IMR-90 (cell line): ENCODE measurements around the gene BCL11B.

Experiments used
- POLR2A ChIP-seq: IDR thresholded peaks from 2 replicates; pipeline ENCODE4 v1.6.1; 2012; ENCODE audit warnings: mild to moderate bottlenecking, low read depth, low read length
- RAD21 ChIP-seq: IDR thresholded peaks from 2 replicates; pipeline ENCODE4 v1.6.1; 2012; ENCODE audit warnings: low read length, improper control_type of control experiment
- RFX5 ChIP-seq: IDR thresholded peaks from 2 replicates; pipeline ENCODE4 v1.8.0; 2012; ENCODE audit warnings: low read depth, mild to moderate bottlenecking, low read length, moderate library complexity
- TF ChIP-seq, protein P1 (sequence below): conservative IDR thresholded peaks from 2 replicates; pipeline ENCODE4 v1.5.1; 2012; ENCODE audit warnings: mild to moderate bottlenecking, low read depth, low read length, improper control_type of control experiment

DNA sequence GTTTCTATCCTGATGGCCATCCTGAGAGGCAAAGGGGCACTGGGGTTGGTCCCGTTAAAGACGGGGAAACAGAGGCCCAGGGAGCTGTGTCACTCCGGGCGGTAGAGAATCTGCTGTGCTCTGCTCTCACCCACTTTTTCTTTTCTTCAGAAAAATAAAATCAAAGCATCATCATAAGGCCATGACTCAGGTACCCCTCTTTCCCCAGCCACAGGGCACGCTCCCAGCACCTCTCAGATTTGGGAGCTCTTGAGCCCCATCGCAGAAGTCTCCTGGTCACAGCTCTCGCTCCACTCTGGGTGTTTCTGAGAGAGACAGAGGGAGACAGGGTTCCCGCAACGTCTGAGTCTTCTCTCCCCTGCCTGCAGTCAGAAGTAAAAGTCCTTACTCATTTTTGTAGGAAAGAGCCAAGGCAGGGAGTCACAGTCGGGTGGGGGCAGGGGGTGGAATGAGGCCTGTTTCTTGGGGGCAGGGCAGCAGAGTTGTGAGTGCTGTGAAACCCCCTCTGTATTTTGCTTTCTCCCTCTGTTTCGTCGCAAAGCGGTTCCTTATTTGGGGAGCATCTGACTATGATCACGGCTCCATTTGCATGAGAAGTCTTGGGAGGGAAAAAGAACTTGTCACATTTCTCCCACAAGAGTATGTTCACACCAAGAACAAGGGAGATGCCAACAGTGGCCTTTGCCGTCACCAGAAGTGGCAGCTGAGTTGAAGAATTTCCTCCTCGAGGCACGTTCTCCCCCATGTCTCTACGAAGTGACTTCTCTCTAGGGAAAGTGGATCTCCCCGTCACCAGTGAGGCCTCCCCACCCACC, 139.0 kb downstream of the BCL11B start:
- TF ChIP-seq RAD21: no peak
- TF ChIP-seq, protein P1, sequence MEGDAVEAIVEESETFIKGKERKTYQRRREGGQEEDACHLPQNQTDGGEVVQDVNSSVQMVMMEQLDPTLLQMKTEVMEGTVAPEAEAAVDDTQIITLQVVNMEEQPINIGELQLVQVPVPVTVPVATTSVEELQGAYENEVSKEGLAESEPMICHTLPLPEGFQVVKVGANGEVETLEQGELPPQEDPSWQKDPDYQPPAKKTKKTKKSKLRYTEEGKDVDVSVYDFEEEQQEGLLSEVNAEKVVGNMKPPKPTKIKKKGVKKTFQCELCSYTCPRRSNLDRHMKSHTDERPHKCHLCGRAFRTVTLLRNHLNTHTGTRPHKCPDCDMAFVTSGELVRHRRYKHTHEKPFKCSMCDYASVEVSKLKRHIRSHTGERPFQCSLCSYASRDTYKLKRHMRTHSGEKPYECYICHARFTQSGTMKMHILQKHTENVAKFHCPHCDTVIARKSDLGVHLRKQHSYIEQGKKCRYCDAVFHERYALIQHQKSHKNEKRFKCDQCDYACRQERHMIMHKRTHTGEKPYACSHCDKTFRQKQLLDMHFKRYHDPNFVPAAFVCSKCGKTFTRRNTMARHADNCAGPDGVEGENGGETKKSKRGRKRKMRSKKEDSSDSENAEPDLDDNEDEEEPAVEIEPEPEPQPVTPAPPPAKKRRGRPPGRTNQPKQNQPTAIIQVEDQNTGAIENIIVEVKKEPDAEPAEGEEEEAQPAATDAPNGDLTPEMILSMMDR: no peak
- TF ChIP-seq RFX5: no peak
- no peak for TF ChIP-seq POLR2A
